ENCODE results near the gene BACH2. TPM values are rescaled to one million over a fixed set of nuclear protein-coding genes. Genes with fewer than 3 reads are reported as not detected.

The BACH2 gene
- polyA plus RNA-seq, 1 experiment = 0.10 TPM

GRCh38 chr6:90219209-90219985 is 77.2 kb downstream of the BACH2 start:
- H3K27me3 ChIP-seq (ENCODE audit: control insufficient read depth, insufficient read depth, low read length) = 0 out of 2 replicates have a peak, but pooled peaks cover 2% of the 10 kb centered on the region
- peak; percentile 49 for DNase-seq (ENCODE audit: low read depth)
- H3K4me3 ChIP-seq (ENCODE audit: low read depth, low read length) = peak overlapping the region; percentile 3; the same call in 1 of the 2 replicates
- ChIA-PET POLR2A (no interaction called here), CTCF (interaction anchor here (1.3 to 1.5 kb wide), 2 partner anchors 16 to 68 kb away, joined by 4 read pairs; no protein-coding TSS in a partner anchor)
- no peaks in the 10 kb centered on the region for H3K36me3 ChIP-seq (ENCODE audit: control insufficient read depth, insufficient read depth, low read length)
- TF ChIP-seq CTCF (IDR thresholded peaks at IDR 0.05; ENCODE audit: insufficient read depth, low read depth, low read length) = no peak

GRCh38 chr6:90218959-90219208 is 77.8 kb downstream of the BACH2 start:
- no peak for DNase-seq (ENCODE audit: low read depth)
- CTCF ChIA-PET = interaction anchor here (0.6 to 1.5 kb wide), 3 partner anchors 16 to 347 kb away, joined by 3 to 4 read pairs (median 4); no protein-coding TSS in a partner anchor
- H3K4me3 ChIP-seq (ENCODE audit: low read depth, low read length) = peak overlapping the region; percentile 7; the same call in 1 of the 2 replicates
- POLR2A ChIA-PET = no interaction called here
- no peaks in the 10 kb centered on the region for H3K36me3 ChIP-seq (ENCODE audit: control insufficient read depth, insufficient read depth, low read length)
- 0 out of 2 replicates have a peak, but pooled peaks cover 2% of the 10 kb centered on the region for H3K27me3 ChIP-seq (ENCODE audit: control insufficient read depth, insufficient read depth, low read length)
- TF ChIP-seq CTCF (IDR thresholded peaks at IDR 0.05; ENCODE audit: insufficient read depth, low read depth, low read length) = no peak

GRCh38 chr6:90217506-90218127 is 79.0 kb downstream of the BACH2 start:
- ChIA-PET CTCF (interaction anchor here (1.4 kb wide), 1 partner anchor 144 kb away, joined by 3 read pairs; no protein-coding TSS in a partner anchor), POLR2A (no interaction called here)
- no peaks in the 10 kb centered on the region for H3K36me3 ChIP-seq (ENCODE audit: control insufficient read depth, insufficient read depth, low read length)
- 0 out of 2 replicates have a peak, but pooled peaks cover 2% of the 10 kb centered on the region for H3K27me3 ChIP-seq (ENCODE audit: control insufficient read depth, insufficient read depth, low read length)
- peak; percentile 34 for DNase-seq (ENCODE audit: low read depth)
- no peak overlapping the region for H3K4me3 ChIP-seq (ENCODE audit: low read depth, low read length)
- TF ChIP-seq CTCF (IDR thresholded peaks at IDR 0.05; ENCODE audit: insufficient read depth, low read depth, low read length) = no peak

GRCh38 chr6:90216072-90216977 is 80.3 kb downstream of the BACH2 start:
- no peak for TF ChIP-seq CTCF (IDR thresholded peaks at IDR 0.05; ENCODE audit: insufficient read depth, low read depth, low read length)
- ChIA-PET CTCF (interaction anchor here (1.0 to 2.1 kb wide), 5 partner anchors 12 to 177 kb away, joined by 3 to 10 read pairs (median 5); no protein-coding TSS in a partner anchor), POLR2A (interaction anchor here (0.6 kb wide), 1 partner anchor 67 kb away, joined by 3 read pairs; no protein-coding TSS in a partner anchor)
- no peaks in the 10 kb centered on the region for H3K36me3 ChIP-seq (ENCODE audit: control insufficient read depth, insufficient read depth, low read length)
- 0 out of 2 replicates have a peak, but pooled peaks cover 3% of the 10 kb centered on the region for H3K27me3 ChIP-seq (ENCODE audit: control insufficient read depth, insufficient read depth, low read length)
- no peak for DNase-seq (ENCODE audit: low read depth)
- no peak overlapping the region for H3K4me3 ChIP-seq (ENCODE audit: low read depth, low read length)

All from BJ (cell line).